ENCODE results near the gene SGK2.

SGK2 gene

DNA sequence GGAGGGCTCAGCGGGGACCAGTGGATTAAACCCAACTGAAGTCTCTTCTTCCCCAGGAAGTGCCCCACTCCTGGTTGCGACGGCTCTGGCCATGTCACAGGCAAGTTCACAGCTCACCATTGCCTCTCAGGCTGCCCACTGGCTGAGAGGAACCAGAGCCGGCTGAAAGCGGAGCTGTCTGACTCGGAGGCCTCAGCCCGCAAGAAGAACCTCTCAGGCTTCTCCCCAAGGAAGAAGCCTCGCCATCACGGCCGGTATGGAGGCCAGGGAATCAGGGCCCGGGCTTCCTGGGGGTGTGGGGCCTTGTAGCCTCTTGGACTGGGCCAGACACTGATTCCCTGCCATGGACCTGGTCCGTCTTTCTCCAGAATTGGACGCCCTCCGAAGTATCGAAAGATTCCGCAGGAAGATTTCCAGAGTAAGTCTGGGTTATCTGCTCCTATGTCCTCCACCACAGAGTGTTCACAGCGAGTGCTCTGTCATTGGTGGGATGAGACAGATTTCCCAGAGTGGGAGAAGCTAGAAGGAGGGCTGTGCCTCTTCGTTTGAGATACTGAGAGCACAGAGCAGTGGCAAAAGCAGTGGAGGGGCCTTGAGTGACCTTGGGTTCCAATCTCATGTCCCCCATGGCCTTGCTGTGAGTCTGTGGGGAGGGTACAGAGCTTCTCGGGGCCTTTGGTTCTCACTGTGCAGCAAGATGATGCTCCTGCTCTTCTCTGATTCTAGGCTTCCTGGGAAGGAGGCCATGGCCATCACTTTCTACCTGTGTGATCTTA lies 22.6 kb upstream of the SGK2 start:
- no peak for DNase-seq (ENCODE audit: low read depth in 1 of 2, low spot score in 1 of 2)

DNA sequence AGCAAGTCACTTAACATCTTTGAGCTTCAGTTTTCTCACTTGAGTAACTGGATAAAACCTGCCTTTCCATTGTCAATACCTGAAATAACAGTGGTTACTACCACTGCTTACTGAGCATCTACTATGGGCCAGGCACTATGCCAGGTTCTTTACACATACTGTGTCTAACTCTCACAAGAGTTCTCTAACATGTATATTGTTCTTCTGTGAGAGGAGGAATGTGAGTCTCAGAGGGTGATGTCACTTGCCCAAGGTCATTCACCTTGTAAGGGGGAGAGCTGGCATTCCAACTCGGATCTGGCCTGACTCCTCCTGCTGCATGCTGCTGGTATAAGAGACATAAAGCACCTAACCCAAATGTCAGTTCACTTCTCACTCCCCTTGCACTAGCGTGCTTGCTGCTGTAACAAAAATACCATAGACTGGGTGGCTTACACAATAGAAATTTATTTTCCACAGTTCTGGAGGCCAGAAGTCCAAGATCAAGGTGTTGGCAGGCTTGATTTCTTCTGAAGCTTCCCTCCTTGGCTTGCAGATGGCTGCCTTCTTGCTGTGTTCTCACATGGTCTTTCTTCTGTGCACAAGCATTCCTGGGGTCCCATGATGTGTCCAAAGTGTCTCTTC lies 21.9 kb upstream of the SGK2 start:
- no peak for DNase-seq (ENCODE audit: low read depth in 1 of 2, low spot score in 1 of 2)

DNA sequence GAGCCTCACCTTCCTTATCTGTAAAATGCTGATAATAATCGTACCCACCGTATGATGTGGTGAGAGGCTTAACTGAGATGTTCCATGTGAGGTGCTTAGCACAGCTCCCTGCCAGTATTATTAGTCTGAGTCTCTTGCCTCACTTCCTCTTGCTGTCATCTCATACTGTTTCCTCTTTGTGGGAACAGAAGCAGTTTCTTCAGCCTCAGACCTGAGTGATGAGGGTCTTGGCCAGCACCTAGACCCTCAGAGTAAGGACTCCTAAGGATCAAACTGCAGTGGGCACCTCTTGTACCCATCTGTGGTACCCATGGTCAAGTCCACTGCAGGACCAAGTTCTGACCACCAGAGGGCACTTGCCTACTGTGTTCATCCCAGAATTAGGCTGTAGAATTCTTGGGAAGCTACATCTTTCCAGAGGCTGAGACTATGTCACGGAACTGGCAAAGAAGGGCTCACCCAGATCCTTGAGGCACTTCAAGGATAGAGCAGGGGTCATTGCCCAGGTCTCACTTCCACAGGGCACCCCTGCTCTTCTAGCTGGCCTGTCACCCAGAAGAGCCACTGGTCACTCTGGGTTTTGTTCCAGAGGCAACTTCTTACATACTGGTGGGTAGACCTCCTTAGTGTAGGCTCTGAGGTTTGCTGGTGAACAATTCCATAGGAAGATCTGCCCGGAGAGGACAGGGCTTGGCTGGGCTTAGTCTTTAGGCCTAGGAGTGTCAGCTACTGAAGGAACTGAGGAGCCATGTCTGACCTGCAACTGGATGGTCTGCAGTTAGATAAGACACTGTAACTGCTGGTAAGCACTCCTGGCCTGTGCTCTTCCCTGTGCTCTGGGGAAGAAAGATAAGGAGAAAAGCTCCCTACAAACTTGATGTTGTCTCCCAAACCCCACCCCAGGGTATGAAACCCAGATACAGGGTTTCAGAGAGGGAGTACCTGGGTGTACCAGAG lies 20.6 kb upstream of the SGK2 start:
- peak in 1 of 2 donors; percentile 29 for DNase-seq (ENCODE audit: low read depth in 1 of 2, low spot score in 1 of 2)

DNA sequence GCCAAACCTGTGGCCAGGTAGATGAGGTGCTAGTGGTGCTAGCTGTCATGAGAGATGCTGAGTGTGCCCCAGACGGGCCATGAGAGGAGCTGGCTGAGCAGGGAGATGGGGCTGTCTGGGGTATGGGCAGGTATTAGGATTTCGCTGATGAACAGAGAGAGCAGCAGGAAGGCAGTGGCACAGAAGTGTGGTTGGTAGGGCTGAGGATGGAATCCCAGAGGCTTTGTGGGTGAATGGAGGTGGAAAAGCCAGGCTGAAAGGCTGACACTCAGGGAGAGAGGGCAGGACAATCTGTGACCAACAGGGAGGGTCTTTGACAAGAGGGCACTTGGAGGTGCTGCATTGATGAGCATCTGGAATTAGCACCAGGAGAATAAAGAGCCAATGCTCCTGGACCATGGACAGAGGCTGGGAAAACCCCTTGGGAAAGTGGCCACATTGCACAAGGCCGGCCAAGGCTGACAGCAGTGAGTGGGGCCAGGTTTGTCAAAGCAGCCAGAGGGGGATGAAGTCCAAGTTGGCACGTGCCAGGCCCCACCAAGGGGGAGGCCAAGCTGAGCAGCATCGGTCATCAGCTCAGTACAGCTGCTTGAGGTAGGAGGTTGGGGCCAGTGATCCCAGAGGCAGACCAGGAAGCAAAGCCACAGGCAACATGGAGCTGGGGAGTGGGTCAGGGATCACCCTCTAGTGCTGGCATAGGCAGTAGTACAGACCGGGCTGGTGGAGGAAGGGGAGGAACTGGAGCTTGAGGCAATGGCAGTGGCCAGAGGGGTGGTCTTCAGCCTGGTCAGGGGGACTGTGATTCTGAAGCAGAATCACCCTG lies 19.7 kb upstream of the SGK2 start:
- DNase-seq (ENCODE audit: low read depth in 1 of 2, low spot score in 1 of 2): no peak

DNA sequence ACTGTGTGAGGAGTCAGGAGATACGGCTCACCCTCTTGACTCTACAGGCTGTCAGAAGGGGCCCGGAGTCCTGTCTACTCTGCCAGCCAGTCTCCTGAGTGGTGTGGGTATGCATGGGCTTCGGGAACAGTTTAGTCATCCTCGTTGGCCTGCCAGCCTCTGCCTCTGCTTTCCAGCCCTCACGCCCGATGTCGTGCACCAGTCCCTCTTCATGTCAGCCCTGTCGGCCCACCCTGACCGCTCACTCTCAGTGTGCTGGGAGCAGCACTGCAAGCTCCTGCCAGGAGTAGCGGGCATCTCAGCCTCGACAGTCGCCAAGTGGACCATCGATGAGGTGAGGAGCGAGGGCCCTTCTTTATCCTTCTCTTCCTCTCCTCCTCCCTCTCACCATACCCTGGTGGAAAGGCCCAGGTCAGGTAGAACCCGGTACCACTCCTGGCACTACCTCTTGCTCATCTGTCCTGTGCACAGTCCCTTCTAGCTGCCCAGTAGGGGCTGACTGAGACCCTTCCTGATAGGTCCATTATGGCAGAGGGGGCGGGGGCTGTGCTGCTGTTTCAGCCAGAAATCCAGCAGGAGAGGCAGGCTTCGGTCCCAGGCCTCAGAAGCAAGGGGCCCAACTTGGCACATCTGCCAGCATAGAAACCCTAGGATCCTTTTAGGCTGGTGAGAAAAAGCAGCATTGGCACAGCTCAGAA lies 18.7 kb upstream of the SGK2 start:
- no peak for DNase-seq (ENCODE audit: low read depth in 1 of 2, low spot score in 1 of 2)

DNA sequence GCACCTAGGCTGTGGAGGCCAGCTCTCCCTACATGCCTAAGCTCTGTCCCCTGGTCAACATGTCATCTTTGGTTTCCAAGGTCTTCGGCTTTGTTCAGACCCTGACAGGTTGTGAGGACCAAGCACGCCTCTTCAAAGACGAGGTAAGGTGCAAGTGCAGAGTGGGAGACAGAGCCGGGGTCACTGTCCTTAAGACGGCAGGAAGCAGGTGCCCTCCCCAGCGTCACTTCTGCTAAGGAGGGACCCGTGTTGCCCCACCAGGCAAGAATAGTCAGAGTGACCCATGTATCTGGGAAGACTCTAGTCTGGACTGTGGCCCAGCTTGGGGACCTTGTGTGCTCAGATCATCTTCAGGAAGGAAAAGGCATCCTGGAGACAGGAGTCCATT lies 18.2 kb upstream of the SGK2 start:
- no peak for DNase-seq (ENCODE audit: low read depth in 1 of 2, low spot score in 1 of 2)

DNA sequence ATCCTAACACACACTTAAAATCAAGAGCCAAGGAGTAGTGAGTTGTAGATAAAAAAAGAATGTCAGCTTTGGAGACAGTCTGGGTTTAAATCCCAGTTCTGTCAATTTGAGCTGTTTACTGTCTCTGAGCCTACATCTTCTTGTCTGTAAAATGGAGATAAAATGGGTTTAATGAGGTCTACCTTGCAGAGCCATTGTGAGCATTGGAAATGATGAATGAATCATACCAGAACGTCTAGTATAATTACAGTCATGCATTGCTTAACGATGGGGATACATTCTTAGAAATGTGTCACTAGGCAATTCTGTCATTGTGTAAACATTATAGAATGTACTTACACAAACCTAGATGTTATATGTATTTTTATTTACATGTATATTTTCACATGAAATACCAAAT lies 17.6 kb upstream of the SGK2 start:
- DNase-seq (ENCODE audit: low read depth in 1 of 2, low spot score in 1 of 2): no peak

DNA sequence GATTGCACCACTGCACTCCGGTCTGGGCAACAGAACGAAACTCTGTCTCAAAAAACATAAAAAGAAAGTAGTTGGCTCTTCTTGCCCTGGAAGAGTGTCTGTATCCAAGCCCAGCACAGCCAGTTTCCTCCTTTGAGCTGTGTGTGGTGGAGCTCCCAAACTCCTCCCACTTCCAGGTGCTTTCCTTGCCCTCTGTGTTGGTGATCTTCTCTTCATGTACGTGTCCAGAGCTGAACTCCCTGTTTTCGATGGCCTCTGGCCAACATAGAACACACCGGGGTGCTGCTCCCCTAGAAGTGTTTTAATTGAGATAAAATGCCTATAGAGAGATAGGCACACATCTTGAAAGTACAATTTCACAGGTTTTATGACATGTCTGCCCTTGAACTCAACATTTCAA lies 16.7 kb upstream of the SGK2 start:
- DNase-seq (ENCODE audit: low read depth in 1 of 2, low spot score in 1 of 2): no peak

DNA sequence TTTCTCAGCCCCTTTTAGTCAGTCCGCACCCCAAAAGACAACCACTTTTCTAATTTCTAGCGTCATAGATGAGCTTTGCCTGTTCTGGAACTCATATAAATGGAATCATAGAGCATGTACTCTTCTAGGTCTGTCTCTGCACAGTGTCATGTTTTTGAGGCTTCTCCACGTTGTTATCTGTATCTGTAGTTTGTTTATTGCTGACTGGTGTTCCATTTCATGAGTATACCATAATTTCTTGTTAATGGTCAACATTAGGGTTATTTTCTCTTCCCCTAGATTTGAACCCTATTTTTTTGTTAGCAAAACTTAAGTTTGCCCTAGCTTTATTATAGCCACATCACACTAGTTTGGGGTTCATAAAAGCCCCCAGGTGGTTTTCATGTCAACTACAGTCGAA lies 16.2 kb upstream of the SGK2 start:
- no peak for DNase-seq (ENCODE audit: low read depth in 1 of 2, low spot score in 1 of 2)

DNA sequence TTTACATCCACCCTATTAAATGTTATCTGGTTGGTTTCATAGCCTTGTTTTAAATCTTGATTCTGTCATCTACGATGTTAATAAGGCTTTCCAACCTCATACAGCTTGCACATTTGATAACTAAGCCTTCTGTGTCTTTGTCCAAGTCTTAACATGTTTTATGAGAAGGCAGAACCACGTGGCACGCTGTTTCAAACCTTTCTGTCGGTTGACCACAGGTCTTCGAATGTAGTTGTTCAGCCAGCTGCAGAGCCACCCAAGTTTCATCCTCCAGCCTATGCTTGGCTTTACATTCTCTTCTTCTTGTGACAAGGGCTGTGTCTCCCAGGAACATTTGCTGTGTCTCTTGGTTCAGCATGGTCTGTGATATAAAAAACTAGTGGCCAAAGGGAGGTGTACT lies 15.7 kb upstream of the SGK2 start:
- no peak for DNase-seq (ENCODE audit: low read depth in 1 of 2, low spot score in 1 of 2)

DNA sequence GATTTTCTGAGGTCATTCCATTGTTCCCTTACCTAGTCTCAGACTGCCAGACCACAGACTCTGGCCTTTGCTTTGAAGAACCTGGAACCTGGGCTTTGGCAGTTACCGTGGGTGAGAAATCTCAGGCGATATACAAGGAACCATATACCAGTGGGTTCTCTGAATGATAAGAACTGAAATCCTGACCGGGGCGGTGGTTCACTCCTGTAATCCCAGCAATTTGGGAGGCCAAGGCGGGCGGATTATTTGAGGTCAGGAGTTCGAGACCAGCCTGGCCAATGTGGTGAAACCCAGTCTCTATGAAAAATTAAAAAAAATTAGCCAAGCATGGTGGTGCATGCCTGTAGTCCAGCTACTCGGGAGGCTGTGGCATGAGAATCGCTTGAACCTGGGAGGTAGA lies 14.3 kb upstream of the SGK2 start:
- DNase-seq (ENCODE audit: low read depth in 1 of 2, low spot score in 1 of 2): no peak

DNA sequence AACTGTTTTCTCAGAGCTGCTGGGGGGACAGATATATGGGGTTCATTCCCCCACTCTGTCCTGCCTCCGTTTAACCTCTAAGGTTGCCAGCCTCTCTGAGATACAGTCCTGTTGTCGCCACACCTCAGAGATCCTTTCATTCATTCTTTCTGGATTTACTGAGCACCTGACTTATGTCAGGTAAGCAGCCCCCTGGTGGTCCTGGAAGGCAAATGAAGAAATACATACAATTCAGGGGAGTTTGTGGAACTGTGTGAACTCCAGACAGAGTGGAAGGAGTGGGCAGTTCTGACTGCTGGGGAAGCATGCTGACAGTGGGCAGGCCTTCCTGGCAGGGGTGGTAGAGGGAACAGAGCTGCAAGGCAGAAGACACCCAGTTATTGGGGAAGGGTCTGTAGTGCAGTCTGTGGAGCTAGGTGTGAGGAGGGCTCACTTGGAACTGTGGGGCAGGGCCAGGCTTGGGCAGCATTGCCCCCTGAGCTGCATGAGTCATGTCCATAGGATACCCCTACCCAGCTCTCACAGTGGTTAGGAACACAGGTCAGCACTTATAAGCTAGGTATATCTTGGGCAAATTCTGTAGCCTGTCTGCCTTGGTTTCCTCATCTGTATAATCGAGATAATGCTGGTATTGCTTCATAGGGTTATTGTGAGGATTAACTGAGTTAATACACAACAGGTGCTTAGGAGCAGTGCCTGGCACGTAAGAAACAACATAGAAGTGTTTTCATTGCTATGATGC lies 12.8 kb upstream of the SGK2 start:
- no peak for DNase-seq (ENCODE audit: low read depth in 1 of 2, low spot score in 1 of 2)

DNA sequence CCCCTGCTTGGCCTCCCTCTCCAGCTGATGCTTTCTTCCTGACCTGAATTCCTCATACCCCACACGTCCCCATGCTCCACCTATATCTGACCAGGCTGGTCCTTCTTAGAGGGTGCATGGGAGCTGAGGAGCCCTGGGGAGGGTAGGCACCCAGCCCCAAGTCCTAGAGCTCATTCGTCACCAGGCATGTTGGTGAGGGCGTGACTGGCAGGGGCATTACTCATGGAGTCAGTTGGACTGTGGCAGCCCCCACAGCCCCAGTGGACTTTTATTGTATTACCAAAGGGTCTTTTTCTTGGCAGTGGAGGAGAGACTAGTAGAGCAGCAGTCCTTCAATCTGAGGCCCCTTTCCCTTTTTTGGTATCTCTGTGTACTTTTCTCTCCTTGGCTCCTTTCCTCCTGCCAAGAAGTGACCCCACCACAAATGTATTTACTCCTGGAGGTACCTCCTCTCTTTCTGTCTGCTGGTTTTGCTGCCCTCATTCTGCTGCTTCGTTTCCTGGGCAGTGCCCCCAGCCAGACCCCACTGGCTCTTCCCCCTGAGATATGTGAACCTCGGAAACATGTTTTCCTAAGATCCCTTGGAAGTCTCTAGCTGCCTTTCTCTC lies 10.4 kb upstream of the SGK2 start:
- DNase-seq (ENCODE audit: low read depth in 1 of 2, low spot score in 1 of 2): no peak

DNA sequence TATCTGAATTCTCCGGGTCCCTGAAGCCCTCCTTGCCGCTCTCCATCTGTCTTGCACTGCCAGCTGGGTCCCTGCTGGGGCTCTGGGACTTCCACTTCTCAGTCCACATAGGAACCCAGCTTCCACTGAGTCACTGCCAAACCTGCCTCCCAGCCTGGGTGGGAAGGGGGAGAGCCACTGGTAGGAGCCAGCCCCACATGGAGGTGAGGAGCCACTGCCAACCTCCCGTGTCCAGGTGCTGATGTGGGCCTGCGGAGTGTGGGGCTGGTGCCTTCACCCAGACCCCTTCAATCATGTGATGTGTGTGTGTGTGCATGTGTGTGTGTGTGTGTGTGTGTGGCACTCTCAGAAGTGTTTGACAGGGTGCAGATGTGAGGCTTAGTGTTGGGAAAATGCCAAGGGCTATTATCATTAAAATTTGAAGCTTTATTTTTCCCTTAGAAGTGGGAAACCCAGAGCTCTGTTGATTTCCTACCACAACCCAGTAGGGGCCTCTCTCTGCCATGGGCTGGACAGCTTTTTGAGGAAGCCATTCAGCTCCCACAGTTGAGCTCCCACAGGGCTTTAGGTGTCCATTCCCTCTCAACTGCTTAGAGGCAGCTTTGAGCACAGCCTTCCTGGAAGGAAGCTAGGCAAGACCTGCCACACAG lies 9.3 kb upstream of the SGK2 start:
- DNase-seq (ENCODE audit: low read depth in 1 of 2, low spot score in 1 of 2): no peak

DNA sequence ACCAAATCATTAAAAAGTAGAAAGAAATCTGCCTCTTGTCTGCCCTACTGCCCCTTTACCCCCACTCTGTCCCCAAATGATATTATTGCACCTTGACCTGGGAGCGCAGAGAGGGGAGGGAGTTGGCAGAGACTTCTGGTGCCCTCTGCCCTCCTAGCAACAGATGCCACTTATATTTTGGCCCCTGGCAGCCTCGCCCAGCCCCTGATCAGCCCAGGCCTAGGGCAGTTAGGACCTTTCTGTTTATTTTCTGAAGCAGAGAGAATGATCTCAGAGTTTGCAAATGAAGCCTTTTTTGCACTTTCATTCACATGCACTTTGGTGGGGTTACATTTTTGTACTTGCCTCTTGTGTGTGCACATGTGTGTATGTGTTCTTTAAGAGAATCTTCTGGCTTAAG lies 8.4 kb upstream of the SGK2 start:
- no peak for DNase-seq (ENCODE audit: low read depth in 1 of 2, low spot score in 1 of 2)

DNA sequence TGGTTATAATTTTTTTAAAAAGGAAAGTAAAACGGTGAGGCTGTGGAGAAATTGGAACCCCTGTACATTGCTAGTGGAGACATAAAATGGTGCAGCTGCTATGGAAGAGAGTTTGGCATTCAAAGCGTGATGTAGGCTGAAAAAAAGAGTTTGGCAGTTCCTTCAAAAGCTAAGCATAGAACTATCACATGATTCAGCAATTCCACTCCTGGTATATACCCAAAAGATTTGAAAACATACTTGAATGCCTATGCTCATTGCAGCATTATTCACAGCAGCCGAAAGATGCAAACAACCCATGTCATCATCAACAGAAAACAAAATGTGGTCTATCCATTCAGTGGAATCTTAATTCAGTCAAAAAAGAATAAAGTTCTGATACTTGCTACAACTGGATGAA lies 4.5 kb upstream of the SGK2 start:
- DNase-seq (ENCODE audit: low read depth in 1 of 2, low spot score in 1 of 2): no peak

DNA sequence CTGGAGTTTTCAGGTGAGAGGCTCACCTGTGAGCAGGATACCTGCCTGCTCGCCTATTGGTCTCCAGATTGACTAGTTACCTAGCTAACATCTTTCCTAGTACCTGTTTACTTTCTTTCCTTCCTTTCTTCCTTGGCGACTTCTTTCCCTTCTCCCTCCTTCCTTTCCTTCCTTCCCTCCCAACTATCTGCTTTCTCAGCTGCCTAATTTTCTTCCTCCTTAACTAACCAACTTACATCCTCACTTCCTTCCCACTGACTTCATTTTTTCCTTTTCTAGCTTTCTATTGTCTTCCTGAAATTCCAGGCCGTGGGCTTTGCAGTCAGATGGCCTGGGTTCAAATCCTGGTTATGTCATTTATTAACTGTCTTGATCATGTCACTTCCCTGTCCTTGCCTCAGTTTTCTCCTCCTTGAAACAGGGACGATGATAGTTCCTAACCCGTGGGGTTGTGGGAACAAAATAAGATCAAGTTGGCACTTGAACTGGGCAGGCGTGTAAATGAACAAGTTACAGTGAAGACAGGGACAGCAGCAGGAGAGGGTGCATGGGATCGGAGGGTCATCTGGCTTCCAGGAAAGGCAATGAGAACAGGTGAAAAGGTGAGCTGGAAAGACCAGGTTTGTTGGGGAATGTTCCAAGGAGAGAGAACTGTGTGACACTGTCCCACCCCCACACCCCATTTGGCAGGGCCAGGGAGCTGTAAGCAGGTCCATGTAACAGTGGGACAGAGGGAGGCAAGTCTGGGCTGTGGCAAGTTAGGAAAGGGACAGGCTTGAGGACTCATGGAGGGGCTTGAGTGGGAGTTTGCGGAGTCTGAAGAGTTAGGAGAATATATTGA lies 540 bp downstream of the SGK2 start:
- no peak for DNase-seq (ENCODE audit: low read depth in 1 of 2, low spot score in 1 of 2)

DNA sequence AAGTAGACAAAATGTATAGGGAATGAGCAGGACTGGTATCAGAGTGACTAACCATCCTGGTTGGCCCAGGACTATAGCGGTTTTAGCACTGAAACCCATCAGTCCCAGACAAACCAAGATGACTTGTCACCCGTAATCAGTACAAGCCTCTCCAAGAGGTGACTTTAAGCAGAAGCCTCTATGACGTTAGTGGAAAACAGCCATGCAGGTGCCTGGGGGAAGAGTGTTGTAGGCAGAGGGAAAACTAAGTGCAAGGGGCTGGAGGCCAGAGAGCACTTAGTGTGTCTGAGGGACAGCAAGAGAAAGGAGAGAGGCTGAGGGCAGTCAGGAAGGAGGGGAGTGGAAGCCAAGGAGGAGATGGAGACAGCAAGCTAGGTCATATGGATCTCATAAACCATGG lies 2.1 kb downstream of the SGK2 start:
- no peak for DNase-seq (ENCODE audit: low read depth in 1 of 2, low spot score in 1 of 2)
